Measurements from ENCODE around the gene CAND2.

DNA sequence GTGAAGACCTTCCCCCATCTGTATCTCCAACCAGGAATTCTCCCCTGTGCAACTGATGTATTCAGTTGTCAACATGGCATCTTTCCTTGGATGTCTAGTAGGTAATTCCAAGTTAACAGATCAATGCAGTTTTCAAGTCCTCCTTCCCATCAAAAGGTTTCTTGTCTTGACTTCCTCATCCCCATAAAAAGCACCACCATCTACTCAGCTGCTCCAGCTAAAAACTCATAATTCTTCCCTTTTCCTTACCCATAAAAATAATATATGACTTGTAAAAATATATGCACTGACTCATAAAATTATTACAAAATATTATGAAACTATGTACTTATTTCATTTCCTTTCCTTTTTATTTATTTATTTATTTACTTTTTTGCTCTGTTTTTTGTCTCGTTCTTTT is 5.0 kb upstream of the CAND2 start:
- TF ChIP-seq CTCF (IDR thresholded peaks at IDR 0.05) (no peak), POLR2A (IDR thresholded peaks at IDR 0.05) (no peak)

All from tibial nerve (tissue), 3 donors.